A549 (cell line): ENCODE measurements around the gene TRIOBP.

ENCODE experiments used
- EP300 ChIP-seq, 2 experiments: fragments of >200 bp; sonication (Bioruptor Twin); formaldehyde crosslinking; IDR thresholded peaks; 2 replicates in 1 of 2; 3 replicates in 1 of 2; pipeline ENCODE4 v1.6.1; 2016 to 2017
- HMGXB4 ChIP-seq: fragments of 250-450 bp; sonication (Bioruptor Pico); IDR thresholded peaks from 2 replicates; pipeline ENCODE4 v1.5.0; 2021; ENCODE audit warnings: mild to moderate bottlenecking, moderate library complexity, borderline replicate concordance

GRCh38 chr22:37794376-37794775, 97.5 kb downstream of the TRIOBP start:
- TF ChIP-seq EP300 (IDR thresholded peaks at IDR 0.05) (no peak), HMGXB4 (CRISPR knock-in tag) (no peak)
